CD4-positive, CD25-positive, alpha-beta regulatory T cell (primary cell): ENCODE data around the gene FAM13C. TPM values are rescaled to one million over a fixed set of nuclear protein-coding genes. Genes with fewer than 3 reads are reported as not detected.

Experiments used
- ATAC-seq, 2 donors: fragments of 150-1000 bp; cut with Tn5 transposase; one replicate each; pipeline ENCODE4 v1.10.0; 2021; ENCODE audit warnings: low read depth in 2 of 2, moderate number of reproducible peaks in 2 of 2, moderate library complexity in 1 of 2
- DNase-seq, 3 donors: peaks; one replicate each; pipeline versions ENCODE4 v3.0.0 to v3.0.0-alpha.2; 2012 to 2022; ENCODE audit warnings: mixed read lengths in 1 of 3
- H3K27ac ChIP-seq: one replicate; pipeline ENCODE4 v1.7.0; 2013; ENCODE audit warnings: mild to moderate bottlenecking, low read length; ENCODE audit not compliant: insufficient read depth, poor library complexity, severe bottlenecking
- H3K27me3 ChIP-seq: one replicate; pipeline ENCODE4 v1.7.0; 2013; ENCODE audit warnings: low read length; ENCODE audit not compliant: control insufficient read depth, insufficient read depth
- H3K36me3 ChIP-seq: one replicate; pipeline ENCODE4 v1.7.0; 2013; ENCODE audit warnings: mild to moderate bottlenecking, low read length, moderate library complexity; ENCODE audit not compliant: control insufficient read depth, insufficient read depth
- H3K4me1 ChIP-seq: 2 replicates; pipeline ENCODE4 v1.7.0; 2013; ENCODE audit warnings: mild to moderate bottlenecking, low read length; ENCODE audit not compliant: insufficient read depth, control insufficient read depth, poor library complexity, severe bottlenecking
- H3K4me3 ChIP-seq: one replicate; pipeline ENCODE4 v1.7.0; 2013; ENCODE audit warnings: low read depth, mild to moderate bottlenecking, low read length, moderate library complexity
- H3K9me3 ChIP-seq, 2 experiments: 1 replicate in 1 of 2; 2 replicates in 1 of 2; pipeline ENCODE4 v1.7.0; 2013; ENCODE audit warnings: low read length in 2 of 2, mild to moderate bottlenecking in 1 of 2, moderate library complexity in 1 of 2; ENCODE audit not compliant: control insufficient read depth in 2 of 2
- H3K27ac Mint-ChIP-seq, 3 donors: one replicate each; pipeline ENCODE4 v1.8.0; 2020 to 2022; ENCODE audit warnings: mild to moderate bottlenecking in 3 of 3, mixed read lengths in 3 of 3, moderate library complexity in 2 of 3
- H3K27me3 Mint-ChIP-seq: one replicate; pipeline ENCODE4 v1.8.0; 2022; ENCODE audit warnings: mild to moderate bottlenecking, mixed read lengths
- H3K36me3 Mint-ChIP-seq: one replicate; pipeline ENCODE4 v1.8.0; 2020; ENCODE audit warnings: mixed read lengths
- H3K4me1 Mint-ChIP-seq, 4 donors: one replicate each; pipeline ENCODE4 v1.8.0; 2020 to 2022; ENCODE audit warnings: mixed read lengths in 4 of 4, mild to moderate bottlenecking in 1 of 4
- H3K4me3 Mint-ChIP-seq, 4 donors: one replicate each; pipeline ENCODE4 v1.8.0; 2020 to 2022; ENCODE audit warnings: mild to moderate bottlenecking in 4 of 4, mixed read lengths in 4 of 4, moderate library complexity in 3 of 4
- H3K9me3 Mint-ChIP-seq, 7 donors: one replicate each; pipeline ENCODE4 v1.8.0; 2020 to 2022; ENCODE audit warnings: mixed read lengths in 7 of 7, mild to moderate bottlenecking in 3 of 7, moderate library complexity in 2 of 7
- polyA plus RNA-seq, 4 donors: library from polyadenylated mRNA; unstranded; fragments of 300-500 nt; fragmentation: Illumina TruSeq; gene quantifications; one replicate each; pipeline ENCODE4 v1.2.3, GENCODE V29; 2021
- total RNA-seq: library from RNA; stranded (reverse); gene quantifications from one replicate; pipeline ENCODE4 v1.2.3, GENCODE V29; 2022

The FAM13C gene
- total and polyA plus RNA-seq, 5 donors from 2014 or later: not detected

GRCh38 chr10:59258890-59259289 lies 103.5 kb downstream of the FAM13C start:
- Mint-ChIP-seq H3K36me3 (no peaks in the 10 kb centered on the region), H3K4me1 (no peaks in the 10 kb centered on the region), H3K27me3 (no peaks in the 10 kb centered on the region), H3K4me3 (no peak overlapping the region), H3K9me3 (peaks cover 0 to 12% (median 3%) of the 10 kb centered on the region in 7 donors), H3K27ac (no peak overlapping the region)
- Histone ChIP-seq H3K27me3 (no peaks in the 10 kb centered on the region), H3K27ac (no peak overlapping the region), H3K4me3 (no peak overlapping the region), H3K4me1 (no peaks in the 10 kb centered on the region), H3K36me3 (no peaks in the 10 kb centered on the region), H3K9me3 (no peaks in the 10 kb centered on the region)
- ATAC-seq (no peak), DNase-seq (no peak)

- peaks cover 0 to 12% (median 3%) of the 10 kb centered on the region in 7 donors for H3K9me3 Mint-ChIP-seq
- H3K4me1 Mint-ChIP-seq: no peaks in the 10 kb centered on the region
- ATAC-seq (no peak), DNase-seq (no peak)
- Histone ChIP-seq H3K4me3 (no peak overlapping the region), H3K36me3 (no peaks in the 10 kb centered on the region), H3K27me3 (no peaks in the 10 kb centered on the region), H3K4me1 (no peaks in the 10 kb centered on the region), H3K27ac (no peak overlapping the region), H3K9me3 (no peaks in the 10 kb centered on the region)
- H3K27me3 Mint-ChIP-seq: no peaks in the 10 kb centered on the region
- no peaks in the 10 kb centered on the region for H3K36me3 Mint-ChIP-seq
- H3K27ac Mint-ChIP-seq: no peak overlapping the region
- H3K4me3 Mint-ChIP-seq: no peak overlapping the region
Observed at GRCh38 chr10:59257224-59257623, 105.1 kb downstream of the FAM13C start.

GRCh38 chr10:59255463-59255862 lies 106.9 kb downstream of the FAM13C start:
- no peak overlapping the region for H3K27ac ChIP-seq
- DNase-seq: no peak
- no peak overlapping the region for H3K4me3 ChIP-seq
- peaks cover 0 to 7% (median 4%) of the 10 kb centered on the region in 7 donors for H3K9me3 Mint-ChIP-seq
- H3K27me3 ChIP-seq: no peaks in the 10 kb centered on the region
- no peak for ATAC-seq
- no peaks in the 10 kb centered on the region for H3K36me3 Mint-ChIP-seq
- no peaks in the 10 kb centered on the region for H3K36me3 ChIP-seq
- no peaks in the 10 kb centered on the region for H3K4me1 Mint-ChIP-seq
- no peak overlapping the region for H3K27ac Mint-ChIP-seq
- no peak overlapping the region for H3K4me3 Mint-ChIP-seq
- no peaks in the 10 kb centered on the region for H3K9me3 ChIP-seq
- no peaks in the 10 kb centered on the region for H3K4me1 ChIP-seq
- no peaks in the 10 kb centered on the region for H3K27me3 Mint-ChIP-seq

- no peak overlapping the region for H3K4me3 ChIP-seq
- H3K36me3 ChIP-seq: no peaks in the 10 kb centered on the region
- no peaks in the 10 kb centered on the region for H3K4me1 Mint-ChIP-seq
- DNase-seq (no peak), ATAC-seq (no peak)
- H3K4me1 ChIP-seq: no peaks in the 10 kb centered on the region
- H3K9me3 Mint-ChIP-seq: peaks cover 0 to 4% (median 0%) of the 10 kb centered on the region in 7 donors
- no peak overlapping the region for H3K4me3 Mint-ChIP-seq
- no peaks in the 10 kb centered on the region for H3K36me3 Mint-ChIP-seq
- H3K27ac Mint-ChIP-seq: no peak overlapping the region
- H3K27ac ChIP-seq: no peak overlapping the region
- H3K9me3 ChIP-seq: no peaks in the 10 kb centered on the region
- peaks cover 3% of the 10 kb centered on the region for H3K27me3 Mint-ChIP-seq
- no peaks in the 10 kb centered on the region for H3K27me3 ChIP-seq
Observed at GRCh38 chr10:59252491-59252890, 109.9 kb downstream of the FAM13C start.

GRCh38 chr10:59245686-59246085 lies 116.7 kb downstream of the FAM13C start:
- H3K36me3 Mint-ChIP-seq: no peaks in the 10 kb centered on the region

GRCh38 chr10:59244871-59245270 lies 117.5 kb downstream of the FAM13C start:
- no peaks in the 10 kb centered on the region for H3K36me3 ChIP-seq
- ATAC-seq: no peak
- no peak overlapping the region for H3K4me3 Mint-ChIP-seq

More at GRCh38 chr10:59245686-59246085, 116.7 kb downstream of the FAM13C start:
- Histone ChIP-seq H3K9me3 (no peaks in the 10 kb centered on the region), H3K4me1 (no peaks in the 10 kb centered on the region), H3K36me3 (no peaks in the 10 kb centered on the region), H3K27ac (no peak overlapping the region), H3K4me3 (no peak overlapping the region), H3K27me3 (no peaks in the 10 kb centered on the region)
- H3K9me3 Mint-ChIP-seq: peaks cover 0 to 3% (median 0%) of the 10 kb centered on the region in 7 donors
- peaks cover 4% of the 10 kb centered on the region for H3K27me3 Mint-ChIP-seq
- no peak overlapping the region for H3K27ac Mint-ChIP-seq
- no peak for DNase-seq
- ATAC-seq: no peak
- no peak overlapping the region for H3K4me3 Mint-ChIP-seq
- no peaks in the 10 kb centered on the region for H3K4me1 Mint-ChIP-seq

GRCh38 chr10:59243611-59244195 lies 118.6 kb downstream of the FAM13C start:
- Mint-ChIP-seq H3K4me1 (no peaks in the 10 kb centered on the region), H3K36me3 (no peaks in the 10 kb centered on the region), H3K9me3 (peaks cover 0 to 3% (median 0%) of the 10 kb centered on the region in 7 donors), H3K27ac (no peak overlapping the region), H3K27me3 (peaks cover 4% of the 10 kb centered on the region), H3K4me3 (no peak overlapping the region)
- H3K27me3 ChIP-seq: no peaks in the 10 kb centered on the region
- no peaks in the 10 kb centered on the region for H3K4me1 ChIP-seq
- H3K36me3 ChIP-seq: no peaks in the 10 kb centered on the region
- DNase-seq: no peak
- H3K27ac ChIP-seq: no peak overlapping the region
- ATAC-seq: no peak
- H3K4me3 ChIP-seq: no peak overlapping the region
- H3K9me3 ChIP-seq: no peaks in the 10 kb centered on the region

More at GRCh38 chr10:59244871-59245270, 117.5 kb downstream of the FAM13C start:
- Mint-ChIP-seq H3K9me3 (peaks cover 0 to 3% (median 0%) of the 10 kb centered on the region in 7 donors), H3K27ac (no peak overlapping the region), H3K27me3 (peaks cover 4% of the 10 kb centered on the region), H3K4me1 (no peaks in the 10 kb centered on the region), H3K36me3 (no peaks in the 10 kb centered on the region)
- H3K27ac ChIP-seq: no peak overlapping the region
- H3K9me3 ChIP-seq: no peaks in the 10 kb centered on the region
- DNase-seq: no peak
- no peaks in the 10 kb centered on the region for H3K4me1 ChIP-seq
- no peaks in the 10 kb centered on the region for H3K27me3 ChIP-seq
- H3K4me3 ChIP-seq: no peak overlapping the region

GRCh38 chr10:59242991-59243390 lies 119.4 kb downstream of the FAM13C start:
- ATAC-seq (no peak), DNase-seq (no peak)
- Histone ChIP-seq H3K27me3 (no peaks in the 10 kb centered on the region), H3K27ac (no peak overlapping the region), H3K9me3 (no peaks in the 10 kb centered on the region), H3K4me3 (no peak overlapping the region), H3K36me3 (no peaks in the 10 kb centered on the region), H3K4me1 (no peaks in the 10 kb centered on the region)
- Mint-ChIP-seq H3K4me1 (no peaks in the 10 kb centered on the region), H3K36me3 (no peaks in the 10 kb centered on the region), H3K4me3 (no peak overlapping the region), H3K9me3 (peaks cover 0 to 3% (median 0%) of the 10 kb centered on the region in 7 donors), H3K27ac (no peak overlapping the region), H3K27me3 (peaks cover 4% of the 10 kb centered on the region)
